Fibroblast of lung (primary cell): ENCODE results near the gene H6PD.

Experiments used
- EZH2 ChIP-seq: IDR thresholded peaks from 2 replicates; pipeline ENCODE4 v1.5.1; 2012; ENCODE audit warnings: low read length, control low read depth, mild to moderate bottlenecking; ENCODE audit errors: missing control alignments
- TF ChIP-seq, protein P1 (sequence below), 2 donors: IDR thresholded peaks in 1 of 2; conservative IDR thresholded peaks in 1 of 2; 1 replicate in 1 of 2; 2 replicates in 1 of 2; pipeline ENCODE4 v1.5.1; 2011 to 2012; ENCODE audit warnings: low read length in 2 of 2, control low read depth in 1 of 2, inconsistent platforms in 1 of 2, low read depth in 1 of 2, mild to moderate bottlenecking in 1 of 2

DNA sequence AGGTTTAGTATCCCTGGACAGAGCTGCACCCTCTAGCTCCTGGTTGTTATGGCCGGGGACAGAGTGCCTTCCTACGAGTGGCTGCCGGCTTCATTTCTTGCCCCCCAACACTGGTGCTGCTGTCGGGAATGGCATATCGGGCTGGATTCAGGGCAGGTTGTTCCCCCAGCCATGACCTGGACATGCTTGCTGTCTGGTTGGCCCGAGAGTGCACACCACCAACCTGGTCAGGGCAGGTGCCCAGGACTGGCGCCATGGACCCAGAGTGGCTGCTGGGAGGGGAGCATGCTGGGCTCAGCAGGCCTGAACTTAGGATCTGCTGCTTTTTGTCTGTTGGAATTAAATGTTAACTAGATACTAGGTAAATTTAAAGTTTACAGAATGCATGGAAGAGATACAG lies 21.8 kb downstream of the H6PD start:
- TF ChIP-seq, protein P1, sequence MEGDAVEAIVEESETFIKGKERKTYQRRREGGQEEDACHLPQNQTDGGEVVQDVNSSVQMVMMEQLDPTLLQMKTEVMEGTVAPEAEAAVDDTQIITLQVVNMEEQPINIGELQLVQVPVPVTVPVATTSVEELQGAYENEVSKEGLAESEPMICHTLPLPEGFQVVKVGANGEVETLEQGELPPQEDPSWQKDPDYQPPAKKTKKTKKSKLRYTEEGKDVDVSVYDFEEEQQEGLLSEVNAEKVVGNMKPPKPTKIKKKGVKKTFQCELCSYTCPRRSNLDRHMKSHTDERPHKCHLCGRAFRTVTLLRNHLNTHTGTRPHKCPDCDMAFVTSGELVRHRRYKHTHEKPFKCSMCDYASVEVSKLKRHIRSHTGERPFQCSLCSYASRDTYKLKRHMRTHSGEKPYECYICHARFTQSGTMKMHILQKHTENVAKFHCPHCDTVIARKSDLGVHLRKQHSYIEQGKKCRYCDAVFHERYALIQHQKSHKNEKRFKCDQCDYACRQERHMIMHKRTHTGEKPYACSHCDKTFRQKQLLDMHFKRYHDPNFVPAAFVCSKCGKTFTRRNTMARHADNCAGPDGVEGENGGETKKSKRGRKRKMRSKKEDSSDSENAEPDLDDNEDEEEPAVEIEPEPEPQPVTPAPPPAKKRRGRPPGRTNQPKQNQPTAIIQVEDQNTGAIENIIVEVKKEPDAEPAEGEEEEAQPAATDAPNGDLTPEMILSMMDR (conservative IDR thresholded peaks at IDR 0.05 in 1 of 2, IDR thresholded peaks at IDR 0.05 in 1 of 2; ENCODE audit: low read depth in 1 of 2, low read length in 2 of 2), result no peak
- TF ChIP-seq EZH2, result no peak
